Astrocyte of the cerebellum (primary cell): ENCODE results near the gene IFNK.

Experiments used
- DNase-seq: peaks from one replicate; pipeline ENCODE4 v3.0.0-alpha.2; 2011; ENCODE audit warnings: low read depth
- H3K4me3 ChIP-seq: 2 replicates; pipeline ENCODE4 v1.5.1; 2011; ENCODE audit warnings: mild to moderate bottlenecking, low read depth, low read length, moderate library complexity
- CTCF ChIP-seq: IDR thresholded peaks from 2 replicates; pipeline ENCODE4 v1.5.1; 2012; ENCODE audit warnings: low read length, low read depth, moderate library complexity, mild to moderate bottlenecking; ENCODE audit errors: missing control alignments
- in situ Hi-C: cut with HindIII; loops from 2 replicates; pipeline ENCODE4 v1.10.0; 2017; ENCODE audit warnings: low sequenced_read_pairs

The IFNK gene

GRCh38 chr9:27564670-27565069, 40.6 kb downstream of the IFNK start:
- in situ Hi-C loops = no loop called here
- H3K4me3 ChIP-seq = no peak overlapping the region
- no peak for DNase-seq

GRCh38 chr9:27565696-27566095, 41.6 kb downstream of the IFNK start:
- no peak for DNase-seq
- in situ Hi-C loops = no loop called here
- no peak overlapping the region for H3K4me3 ChIP-seq
- TF ChIP-seq CTCF = no peak

More at GRCh38 chr9:27564670-27565069, 40.6 kb downstream of the IFNK start:
- TF ChIP-seq CTCF = no peak

- no peak for DNase-seq
- in situ Hi-C loops = no loop called here
Observed at GRCh38 chr9:27566118-27566517, 42.0 kb downstream of the IFNK start.

GRCh38 chr9:27569406-27569805, 45.3 kb downstream of the IFNK start:
- in situ Hi-C loops = no loop called here

More at GRCh38 chr9:27566118-27566517, 42.0 kb downstream of the IFNK start:
- H3K4me3 ChIP-seq = no peak overlapping the region
- no peak for TF ChIP-seq CTCF

GRCh38 chr9:27571011-27571410, 46.9 kb downstream of the IFNK start:
- H3K4me3 ChIP-seq = no peak overlapping the region
- no peak for TF ChIP-seq CTCF
- in situ Hi-C loops = no loop called here
- no peak for DNase-seq

More at GRCh38 chr9:27569406-27569805, 45.3 kb downstream of the IFNK start:
- no peak for TF ChIP-seq CTCF
- H3K4me3 ChIP-seq = no peak overlapping the region
- DNase-seq = no peak

GRCh38 chr9:27572061-27572460, 48.0 kb downstream of the IFNK start:
- TF ChIP-seq CTCF = no peak
- no peak for DNase-seq
- in situ Hi-C loops = no loop called here

GRCh38 chr9:27572566-27572917, 48.5 kb downstream of the IFNK start:
- in situ Hi-C loops = no loop called here
- TF ChIP-seq CTCF = no peak
- H3K4me3 ChIP-seq = peak overlapping the region; percentile 72
- DNase-seq = no peak

More at GRCh38 chr9:27572061-27572460, 48.0 kb downstream of the IFNK start:
- no peak overlapping the region for H3K4me3 ChIP-seq
